ENCODE measurements around the gene EYA4. TPM values are rescaled to one million over a fixed set of nuclear protein-coding genes. Genes with fewer than 3 reads are reported as not detected.

Gene EYA4
- total and polyA plus RNA-seq, 2 donors (not counting 3 experiments of a cell fraction or from before 2014, with no cell fraction given): not detected

DNA sequence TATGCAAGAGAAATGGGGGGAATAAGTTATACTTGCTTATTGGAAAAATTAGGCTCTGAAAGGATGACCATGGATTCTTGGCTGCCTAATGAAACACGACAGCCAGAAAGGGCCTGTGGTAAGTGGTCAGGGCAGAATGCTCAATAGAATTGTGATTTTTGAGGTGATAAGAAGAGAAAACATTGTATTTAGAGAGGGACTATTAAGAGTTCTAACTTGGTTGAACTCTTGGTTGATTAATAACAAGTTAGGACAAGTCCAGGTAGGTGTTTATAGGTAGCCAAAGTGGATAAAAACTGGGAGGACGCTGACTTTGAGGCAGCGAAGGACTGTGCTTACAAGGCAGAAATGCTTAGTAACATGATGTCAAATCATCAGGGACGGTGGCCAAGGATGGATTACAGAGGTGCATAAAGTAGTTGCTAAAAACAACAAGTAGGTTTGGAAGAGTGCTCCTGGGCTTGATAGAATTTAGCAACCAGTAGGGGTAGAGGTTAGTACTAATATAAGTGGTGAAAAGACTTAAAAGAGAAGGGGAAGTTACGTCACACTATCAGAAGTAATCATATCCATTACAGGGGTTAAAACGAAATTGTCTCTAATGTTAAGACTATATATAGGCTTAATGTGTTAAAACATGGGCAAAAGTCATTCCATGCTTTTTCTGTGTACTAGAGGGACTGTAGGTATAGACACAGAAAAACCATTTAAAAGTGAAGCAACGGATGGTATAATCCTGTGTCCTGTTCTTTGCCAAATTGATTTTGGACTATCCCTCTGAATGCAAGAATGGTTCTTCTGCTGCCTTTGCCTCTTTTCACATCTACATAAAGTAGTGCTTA is 98.6 kb downstream of the EYA4 start:
- ChIA-PET CTCF (no interaction called here), POLR2A (no interaction called here)
- no TSS peak for BruUV-seq (replicated peaks)
- Histone ChIP-seq H3K9me1 (replicated peaks; ENCODE audit: control insufficient read depth, extremely low read depth, insufficient read depth, low read length) (no peaks in the 10 kb centered on the region), H3K9ac (replicated peaks; ENCODE audit: extremely low read depth, insufficient read depth, low read length) (no peak overlapping the region), H3K4me1 (ENCODE audit: control insufficient read depth, extremely low read depth, insufficient read depth, low read length) (no peaks in the 10 kb centered on the region), H3K36me3 (ENCODE audit: control insufficient read depth in 2 of 2, extremely low read depth in 1 of 2, insufficient read depth in 2 of 2, low read length in 2 of 2) (no peaks in the 10 kb centered on the region), H3K79me2 (ENCODE audit: control insufficient read depth, insufficient read depth, low read length) (no peaks in the 10 kb centered on the region), H3K4me2 (ENCODE audit: insufficient read depth, low read length) (no peak overlapping the region), H2AFZ (ENCODE audit: low read depth, low read length) (no peak overlapping the region), H3K9me3 (replicated peaks; ENCODE audit: control insufficient read depth, insufficient read depth, low read length) (no peaks in the 10 kb centered on the region), H3K27ac (ENCODE audit: insufficient read depth, low read depth, low read length) (no peak overlapping the region), H3K4me3 (replicated peaks in 1 of 3; ENCODE audit: insufficient read depth in 1 of 3, low read depth in 1 of 3, low read length in 3 of 3) (no peak overlapping the region), H4K20me1 (replicated peaks; ENCODE audit: control insufficient read depth, extremely low read depth, insufficient read depth, low read length) (no peaks in the 10 kb centered on the region), H3K27me3 (ENCODE audit: control insufficient read depth in 2 of 2, insufficient read depth in 2 of 2, low read length in 2 of 2) (no peaks in the 10 kb centered on the region)
- no peak for FAIRE-seq
- TF ChIP-seq EZH2 (IDR thresholded peaks at IDR 0.05; ENCODE audit: borderline replicate concordance, low read depth, low read length, severe bottlenecking): no peak
- no peak for TF ChIP-seq JUN (IDR thresholded peaks at IDR 0.05; ENCODE audit: borderline replicate concordance, insufficient read depth, insufficient read length, low read depth)
- TF ChIP-seq, protein P1, sequence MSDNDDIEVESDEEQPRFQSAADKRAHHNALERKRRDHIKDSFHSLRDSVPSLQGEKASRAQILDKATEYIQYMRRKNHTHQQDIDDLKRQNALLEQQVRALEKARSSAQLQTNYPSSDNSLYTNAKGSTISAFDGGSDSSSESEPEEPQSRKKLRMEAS (IDR thresholded peaks at IDR 0.05; ENCODE audit: insufficient read depth, insufficient read length): no peak
- no peak for TF ChIP-seq POLR2AphosphoS5 (IDR thresholded peaks at IDR 0.05; ENCODE audit: insufficient read depth, low read depth, low read length)
- no peak for TF ChIP-seq GATA2 (IDR thresholded peaks at IDR 0.05; ENCODE audit: insufficient read depth, insufficient read length, low read depth, low read length)
- TF ChIP-seq POLR2A (IDR thresholded peaks at IDR 0.05; ENCODE audit: low read depth, low read length): no peak
- TF ChIP-seq, protein P2, sequence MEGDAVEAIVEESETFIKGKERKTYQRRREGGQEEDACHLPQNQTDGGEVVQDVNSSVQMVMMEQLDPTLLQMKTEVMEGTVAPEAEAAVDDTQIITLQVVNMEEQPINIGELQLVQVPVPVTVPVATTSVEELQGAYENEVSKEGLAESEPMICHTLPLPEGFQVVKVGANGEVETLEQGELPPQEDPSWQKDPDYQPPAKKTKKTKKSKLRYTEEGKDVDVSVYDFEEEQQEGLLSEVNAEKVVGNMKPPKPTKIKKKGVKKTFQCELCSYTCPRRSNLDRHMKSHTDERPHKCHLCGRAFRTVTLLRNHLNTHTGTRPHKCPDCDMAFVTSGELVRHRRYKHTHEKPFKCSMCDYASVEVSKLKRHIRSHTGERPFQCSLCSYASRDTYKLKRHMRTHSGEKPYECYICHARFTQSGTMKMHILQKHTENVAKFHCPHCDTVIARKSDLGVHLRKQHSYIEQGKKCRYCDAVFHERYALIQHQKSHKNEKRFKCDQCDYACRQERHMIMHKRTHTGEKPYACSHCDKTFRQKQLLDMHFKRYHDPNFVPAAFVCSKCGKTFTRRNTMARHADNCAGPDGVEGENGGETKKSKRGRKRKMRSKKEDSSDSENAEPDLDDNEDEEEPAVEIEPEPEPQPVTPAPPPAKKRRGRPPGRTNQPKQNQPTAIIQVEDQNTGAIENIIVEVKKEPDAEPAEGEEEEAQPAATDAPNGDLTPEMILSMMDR (IDR thresholded peaks at IDR 0.05; ENCODE audit: extremely low read depth in 1 of 2, insufficient read depth in 1 of 2, low read depth in 1 of 2, low read length in 2 of 2): no peak
- no peak for TF ChIP-seq MYC (IDR thresholded peaks at IDR 0.05; ENCODE audit: low read depth, low read length)
- no peak for TF ChIP-seq FOS (IDR thresholded peaks at IDR 0.05; ENCODE audit: borderline replicate concordance, insufficient read depth, low read length)
- dilution Hi-C loops (cut with MboI; ENCODE audit: extremely low pct_ligation_motif_present, low sequenced_read_pairs) (no loop called here), intact Hi-C loops (cut with micrococcal nuclease) (no loop called here)
- DNase-seq (ENCODE audit: low read depth, low spot score): no peak
